Progenitor cell of endocrine pancreas (in vitro differentiated cells): Measurements from ENCODE around the gene RNASE12. TPM values are rescaled to one million over a fixed set of nuclear protein-coding genes. Genes with fewer than 3 reads are reported as not detected.
"Not testable (repeated sequence)": the region's sequence is repeated elsewhere in the genome, so short reads cannot be mapped to it uniquely, and the experiment has no call there.

Experiments
- DNase-seq: peaks from one replicate; pipeline ENCODE4 v3.0.0; 2021; ENCODE audit warnings: low spot score; ENCODE audit not compliant: unreplicated experiment
- H3K27ac Mint-ChIP-seq: 2 replicates; pipeline ENCODE4 v1.8.0; 2021; ENCODE audit warnings: mild to moderate bottlenecking, moderate library complexity, mixed read lengths
- H3K27me3 Mint-ChIP-seq: 2 replicates; pipeline ENCODE4 v1.8.0; 2021; ENCODE audit warnings: mixed read lengths
- H3K36me3 Mint-ChIP-seq: 2 replicates; pipeline ENCODE4 v1.8.0; 2022; ENCODE audit warnings: mixed read lengths; ENCODE audit not compliant: insufficient read depth
- H3K4me1 Mint-ChIP-seq: 2 replicates; pipeline ENCODE4 v1.8.0; 2021; ENCODE audit warnings: low read depth, mixed read lengths
- H3K4me3 Mint-ChIP-seq: 2 replicates; pipeline ENCODE4 v1.8.0; 2021; ENCODE audit warnings: low read depth, mild to moderate bottlenecking, moderate library complexity, mixed read lengths
- H3K9me3 Mint-ChIP-seq: 2 replicates; pipeline ENCODE4 v1.8.0; 2021; ENCODE audit warnings: low read depth, mixed read lengths
- total RNA-seq: library from RNA; stranded (reverse); gene quantifications from 2 replicates; pipeline ENCODE4 v1.2.1, GENCODE V29; 2021
- TF ChIP-seq, protein P1 (sequence below): fragments of 200-600 bp; sonication (generic); IDR thresholded peaks from one replicate; pipeline ENCODE4 v1.5.0; 2021; ENCODE audit warnings: antibody characterized with exemption, mild to moderate bottlenecking; ENCODE audit not compliant: unreplicated experiment

The RNASE12 gene
- total RNA-seq, 1 donor from 2014 or later, result not detected

DNA sequence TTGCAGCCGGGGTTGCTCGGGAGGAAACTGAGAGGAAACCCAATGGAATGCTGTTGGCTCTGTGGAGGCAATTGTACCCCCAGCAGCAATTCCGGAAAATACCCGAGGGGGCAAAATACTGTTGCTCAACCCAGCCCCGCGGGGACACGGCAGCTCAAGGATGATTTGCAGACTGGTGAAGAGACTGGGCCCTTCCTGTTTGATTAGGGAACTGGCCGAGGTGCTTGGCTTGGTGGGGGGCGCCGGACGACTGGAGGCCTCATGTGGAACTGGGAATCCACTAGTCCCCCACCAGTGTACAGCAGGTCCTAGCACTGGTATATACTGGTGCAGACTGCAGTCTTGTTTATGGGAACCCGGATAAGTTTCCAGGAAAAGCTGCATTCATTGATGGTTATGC lies 10.3 kb upstream of the RNASE12 start:
- Mint-ChIP-seq H3K4me3 (no peak overlapping the region), H3K36me3 (no peaks in the 10 kb centered on the region)

DNA sequence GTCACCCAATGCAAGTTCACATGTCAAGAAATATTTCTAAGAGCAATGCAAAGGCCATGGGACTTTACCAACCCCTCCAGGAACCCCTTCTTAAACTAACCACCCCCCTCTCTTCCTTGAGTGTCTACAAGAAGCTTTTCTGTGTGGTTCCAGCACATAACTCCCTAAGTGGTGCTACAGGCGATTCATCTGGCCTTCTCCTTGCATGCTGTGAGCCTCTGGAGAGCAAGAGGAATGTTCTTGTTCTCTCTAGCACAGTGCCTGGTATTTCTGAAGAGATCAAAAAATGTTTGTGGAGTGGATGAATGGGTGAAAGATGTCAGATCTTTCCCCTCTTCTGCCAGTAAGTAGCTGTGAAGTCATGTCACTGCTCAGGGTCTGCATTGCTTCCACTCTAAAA lies 5.9 kb upstream of the RNASE12 start:
- H3K27ac Mint-ChIP-seq, result no peak overlapping the region
- H3K27me3 Mint-ChIP-seq, result no peaks in the 10 kb centered on the region
- H3K4me1 Mint-ChIP-seq, result no peaks in the 10 kb centered on the region
- H3K36me3 Mint-ChIP-seq, result no peaks in the 10 kb centered on the region
- no peaks in the 10 kb centered on the region for H3K9me3 Mint-ChIP-seq
- no peak for DNase-seq
- TF ChIP-seq, protein P1, sequence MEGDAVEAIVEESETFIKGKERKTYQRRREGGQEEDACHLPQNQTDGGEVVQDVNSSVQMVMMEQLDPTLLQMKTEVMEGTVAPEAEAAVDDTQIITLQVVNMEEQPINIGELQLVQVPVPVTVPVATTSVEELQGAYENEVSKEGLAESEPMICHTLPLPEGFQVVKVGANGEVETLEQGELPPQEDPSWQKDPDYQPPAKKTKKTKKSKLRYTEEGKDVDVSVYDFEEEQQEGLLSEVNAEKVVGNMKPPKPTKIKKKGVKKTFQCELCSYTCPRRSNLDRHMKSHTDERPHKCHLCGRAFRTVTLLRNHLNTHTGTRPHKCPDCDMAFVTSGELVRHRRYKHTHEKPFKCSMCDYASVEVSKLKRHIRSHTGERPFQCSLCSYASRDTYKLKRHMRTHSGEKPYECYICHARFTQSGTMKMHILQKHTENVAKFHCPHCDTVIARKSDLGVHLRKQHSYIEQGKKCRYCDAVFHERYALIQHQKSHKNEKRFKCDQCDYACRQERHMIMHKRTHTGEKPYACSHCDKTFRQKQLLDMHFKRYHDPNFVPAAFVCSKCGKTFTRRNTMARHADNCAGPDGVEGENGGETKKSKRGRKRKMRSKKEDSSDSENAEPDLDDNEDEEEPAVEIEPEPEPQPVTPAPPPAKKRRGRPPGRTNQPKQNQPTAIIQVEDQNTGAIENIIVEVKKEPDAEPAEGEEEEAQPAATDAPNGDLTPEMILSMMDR, result no peak
- H3K4me3 Mint-ChIP-seq, result no peak overlapping the region

More for the DNA sequence above, 10.3 kb upstream of the RNASE12 start:
- no peaks in the 10 kb centered on the region for H3K4me1 Mint-ChIP-seq
- H3K27ac Mint-ChIP-seq, result no peak overlapping the region
- H3K9me3 Mint-ChIP-seq, result no peaks in the 10 kb centered on the region
- DNase-seq, result no peak
- TF ChIP-seq, protein P1, result no peak
- H3K27me3 Mint-ChIP-seq, result no peaks in the 10 kb centered on the region

- not testable (repeated sequence) for H3K27ac Mint-ChIP-seq, DNase-seq, H3K4me1 Mint-ChIP-seq, H3K27me3 Mint-ChIP-seq, H3K4me3 Mint-ChIP-seq, H3K36me3 Mint-ChIP-seq, H3K9me3 Mint-ChIP-seq
Measured at GRCh38 chr14:20595726-20596125, 4.5 kb upstream of the RNASE12 start.

GRCh38 chr14:20592574-20592973 lies 1.4 kb upstream of the RNASE12 start:
- TF ChIP-seq, protein P1, result no peak
- H3K4me3 Mint-ChIP-seq, result no peak overlapping the region

GRCh38 chr14:20587489-20588154 lies 3.6 kb downstream of the RNASE12 start, which contains the start of gene RNASE11:
RNASE11 (minus strand) TSS chr14:20588001.
- Mint-ChIP-seq H3K4me3 (no peak within 1 kb of the TSS), H3K36me3 (no peaks in the 10 kb centered on the region), H3K4me1 (peaks cover under 1% of the 10 kb centered on the region), H3K9me3 (no peaks in the 10 kb centered on the region), H3K27me3 (peaks cover 3% of the 10 kb centered on the region), H3K27ac (no peak within 1 kb of the TSS)
- TF ChIP-seq, protein P1, result no peak
- DNase-seq, result no peak

More at GRCh38 chr14:20592574-20592973, 1.4 kb upstream of the RNASE12 start:
- DNase-seq, result no peak
- Mint-ChIP-seq H3K27me3 (peaks cover 3% of the 10 kb centered on the region), H3K27ac (no peak overlapping the region), H3K36me3 (no peaks in the 10 kb centered on the region), H3K9me3 (no peaks in the 10 kb centered on the region), H3K4me1 (no peaks in the 10 kb centered on the region)

GRCh38 chr14:20583908-20584307 lies 7.3 kb downstream of the RNASE12 start:
- H3K4me3 Mint-ChIP-seq, result no peak overlapping the region
- H3K36me3 Mint-ChIP-seq, result no peaks in the 10 kb centered on the region
- H3K9me3 Mint-ChIP-seq, result no peaks in the 10 kb centered on the region
- TF ChIP-seq, protein P1, result no peak
- H3K4me1 Mint-ChIP-seq, result peaks cover 3% of the 10 kb centered on the region
- H3K27me3 Mint-ChIP-seq, result no peaks in the 10 kb centered on the region
- H3K27ac Mint-ChIP-seq, result no peak overlapping the region
- no peak for DNase-seq
